ENCODE measurements around the gene RPF1. TPM values are rescaled to one million over a fixed set of nuclear protein-coding genes. Genes with fewer than 3 reads are reported as not detected.

RPF1 gene
- total RNA-seq, 1 donor from 2014 or later: 34.9 TPM

- peaks cover 78% of the 10 kb centered on the region for H3K36me3 ChIP-seq
- peaks cover 53% of the 10 kb centered on the region for H3K4me1 ChIP-seq
- no peaks in the 10 kb centered on the region for H3K9me3 ChIP-seq (replicated peaks)
- DNase-seq: no peak
- no peaks in the 10 kb centered on the region for H3K27me3 ChIP-seq (ENCODE audit: low read depth)
- no peak overlapping the region for H3K4me3 ChIP-seq
- H3K27ac ChIP-seq (replicated peaks): no peak overlapping the region
- intact Hi-C loops (cut with micrococcal nuclease): no loop called here
- TF ChIP-seq CTCF (IDR thresholded peaks at IDR 0.05; ENCODE audit: borderline replicate concordance): no peak
These were observed 18.7 kb downstream of the RPF1 start for GRCh38 chr1:84497631-84498275.

- peak overlapping the region; percentile 98 for H3K27ac ChIP-seq (replicated peaks)
- peaks cover 84% of the 10 kb centered on the region for H3K4me1 ChIP-seq
- no peak for TF ChIP-seq CTCF (IDR thresholded peaks at IDR 0.05; ENCODE audit: borderline replicate concordance)
- no peaks in the 10 kb centered on the region for H3K27me3 ChIP-seq (ENCODE audit: low read depth)
- DNase-seq: no peak
- no peaks in the 10 kb centered on the region for H3K9me3 ChIP-seq (replicated peaks)
- peaks cover 31% of the 10 kb centered on the region for H3K36me3 ChIP-seq
- intact Hi-C loops (cut with micrococcal nuclease): no loop called here
- H3K4me3 ChIP-seq: peak overlapping the region; percentile 84
These were observed 23.9 kb downstream of the RPF1 start for GRCh38 chr1:84502927-84503326.

GRCh38 chr1:84504580-84505492, 25.8 kb downstream of the RPF1 start:
- Histone ChIP-seq H3K36me3 (peaks cover 19% of the 10 kb centered on the region), H3K27me3 (ENCODE audit: low read depth) (no peaks in the 10 kb centered on the region), H3K4me1 (peaks cover 70% of the 10 kb centered on the region), H3K9me3 (replicated peaks) (peaks cover 11% of the 10 kb centered on the region), H3K27ac (replicated peaks) (peak overlapping the region; percentile 98), H3K4me3 (peak overlapping the region; percentile 84)
- no peak for TF ChIP-seq CTCF (IDR thresholded peaks at IDR 0.05; ENCODE audit: borderline replicate concordance)
- no peak for DNase-seq
- intact Hi-C loops (cut with micrococcal nuclease): no loop called here

GRCh38 chr1:84505493-84506001, 26.5 kb downstream of the RPF1 start:
- DNase-seq: peak; percentile 74
- intact Hi-C loops (cut with micrococcal nuclease): no loop called here

More at GRCh38 chr1:84505493-84506001, 26.5 kb downstream of the RPF1 start:
- Histone ChIP-seq H3K27ac (replicated peaks) (peak overlapping the region; percentile 98), H3K4me1 (peaks cover 63% of the 10 kb centered on the region), H3K4me3 (peak overlapping the region; percentile 84), H3K9me3 (replicated peaks) (peaks cover 13% of the 10 kb centered on the region), H3K27me3 (ENCODE audit: low read depth) (no peaks in the 10 kb centered on the region), H3K36me3 (peaks cover 15% of the 10 kb centered on the region)
- no peak for TF ChIP-seq CTCF (IDR thresholded peaks at IDR 0.05; ENCODE audit: borderline replicate concordance)

All from left ventricle myocardium inferior (tissue), 1 donor.